COR-L47 (cell line): ENCODE data around the gene LRRC14B.
A peak's percentile ranks its signal among the peaks of the same experiment; 100 is the strongest.
"Not testable (repeated sequence)": the region's sequence is repeated elsewhere in the genome, so short reads cannot be mapped to it uniquely, and the experiment has no call there.

Experiments used
- DNase-seq: peaks from one replicate; lab custom pipeline; 2025; lab: John Stamatoyannopoulos, UW

Gene LRRC14B

GRCh38 chr5:208449-209114, 17.3 kb downstream of the LRRC14B start:
- no peak for DNase-seq

- DNase-seq = no peak
Measured at GRCh38 chr5:213803-214395, 22.6 kb downstream of the LRRC14B start.

- not testable (repeated sequence) for DNase-seq
Measured at GRCh38 chr5:215256-215655, 24.0 kb downstream of the LRRC14B start.

- DNase-seq = not testable (repeated sequence)
Measured at GRCh38 chr5:216076-216475, 24.8 kb downstream of the LRRC14B start.

GRCh38 chr5:217494-218456, 26.5 kb downstream of the LRRC14B start, which contains the start of the genes CCDC127 and SDHA:
CCDC127 (minus strand) TSS chr5:218153; CDS start chr5:216849, 1,304 bp downstream.
SDHA (plus strand) TSS chr5:218320; CDS start chr5:218356, 36 bp downstream.
- peak; percentile 96 for DNase-seq

GRCh38 chr5:218457-219291, 27.4 kb downstream of the LRRC14B start:
- DNase-seq = peak; percentile 15

GRCh38 chr5:219460-219863, 28.2 kb downstream of the LRRC14B start:
- DNase-seq = no peak

- DNase-seq = no peak
Measured at GRCh38 chr5:219991-220390, 28.7 kb downstream of the LRRC14B start.

GRCh38 chr5:222951-223715, 31.8 kb downstream of the LRRC14B start:
- not testable (repeated sequence) for DNase-seq

- no peak for DNase-seq
Measured at GRCh38 chr5:223791-224190, 32.5 kb downstream of the LRRC14B start.

- DNase-seq = no peak
Measured at GRCh38 chr5:225334-225733, 34.0 kb downstream of the LRRC14B start.

- DNase-seq = not testable (repeated sequence)
Measured at GRCh38 chr5:227375-227774, 36.1 kb downstream of the LRRC14B start.

- DNase-seq = no peak
Measured at GRCh38 chr5:228886-229285, 37.6 kb downstream of the LRRC14B start.

GRCh38 chr5:230711-231110, 39.4 kb downstream of the LRRC14B start:
- no peak for DNase-seq

GRCh38 chr5:231661-232060, 40.4 kb downstream of the LRRC14B start:
- DNase-seq = no peak

- not testable (repeated sequence) for DNase-seq
Measured at GRCh38 chr5:233426-233825, 42.1 kb downstream of the LRRC14B start.

- DNase-seq = no peak
Measured at GRCh38 chr5:234450-234849, 43.2 kb downstream of the LRRC14B start.

- not testable (repeated sequence) for DNase-seq
Measured at GRCh38 chr5:235527-235926, 44.2 kb downstream of the LRRC14B start.

- not testable (repeated sequence) for DNase-seq
Measured at GRCh38 chr5:237931-238330, 46.6 kb downstream of the LRRC14B start.

GRCh38 chr5:240550-240949, 49.3 kb downstream of the LRRC14B start:
- DNase-seq = not testable (repeated sequence)
